ENCODE results near the gene MUC22. TPM values are rescaled to one million over a fixed set of nuclear protein-coding genes. Genes with fewer than 3 reads are reported as not detected.
"Not testable (repeated sequence)": the region's sequence is repeated elsewhere in the genome, so short reads cannot be mapped to it uniquely, and the experiment has no call there.

The MUC22 gene
- total RNA-seq, 2 experiments from 2014 or later = not detected

- Mint-ChIP-seq H3K27ac (no peak overlapping the region), H3K27me3 (peaks cover 40% of the 10 kb centered on the region), H3K4me3 (no peak overlapping the region), H3K4me1 (no peaks in the 10 kb centered on the region), H3K9me3 (ENCODE audit: low read depth) (no peaks in the 10 kb centered on the region), H3K36me3 (no peaks in the 10 kb centered on the region)
- CTCF ChIA-PET = no interaction called here
- no peak for ATAC-seq
- no peak for DNase-seq
Observed at GRCh38 chr6:31058128-31058894, 48.0 kb downstream of the MUC22 start.

GRCh38 chr6:31060145-31060544 lies 49.9 kb downstream of the MUC22 start:
- CTCF ChIA-PET = no interaction called here
- Mint-ChIP-seq H3K4me1 (no peaks in the 10 kb centered on the region), H3K4me3 (no peak overlapping the region), H3K36me3 (no peaks in the 10 kb centered on the region), H3K27me3 (peaks cover 34% of the 10 kb centered on the region), H3K9me3 (ENCODE audit: low read depth) (no peaks in the 10 kb centered on the region), H3K27ac (no peak overlapping the region)
- DNase-seq = no peak
- no peak for ATAC-seq

DNA sequence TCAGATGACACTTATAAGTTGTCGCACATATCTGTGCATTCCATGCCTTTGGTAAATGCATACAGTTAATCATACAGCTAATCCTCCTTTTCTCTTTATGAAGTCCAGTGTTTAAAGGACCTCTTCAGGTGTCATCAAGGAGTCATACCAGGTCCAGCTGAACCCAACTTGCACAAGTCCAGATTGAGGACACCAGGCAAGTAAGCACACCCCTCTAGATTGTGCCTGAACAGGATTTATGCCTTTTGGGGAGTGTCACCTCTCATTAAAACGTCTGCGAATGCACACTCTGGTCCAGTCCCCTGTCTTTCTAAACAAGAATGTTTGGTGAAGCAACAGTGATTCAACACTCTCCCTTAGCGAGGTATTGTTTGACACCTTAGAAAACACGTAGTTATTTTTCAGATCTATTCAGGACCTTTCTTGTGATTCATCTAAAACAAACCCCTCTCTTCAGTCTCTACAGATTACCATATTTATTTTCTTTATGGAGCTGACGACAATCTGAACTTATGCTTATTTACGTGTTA lies 53.7 kb downstream of the MUC22 start:
- no peaks in the 10 kb centered on the region for H3K36me3 Mint-ChIP-seq
- peaks cover 32% of the 10 kb centered on the region for H3K27me3 Mint-ChIP-seq
- no peak overlapping the region for H3K4me3 Mint-ChIP-seq
- CTCF ChIA-PET = interaction anchor here (1.7 to 1.8 kb wide), 3 partner anchors 16 to 148 kb away, joined by 5 to 8 read pairs (median 6); no protein-coding TSS in a partner anchor
- H3K27ac Mint-ChIP-seq = no peak overlapping the region
- ATAC-seq (no peak), DNase-seq (no peak)
- no peaks in the 10 kb centered on the region for H3K9me3 Mint-ChIP-seq (ENCODE audit: low read depth)
- H3K4me1 Mint-ChIP-seq = no peaks in the 10 kb centered on the region

DNA sequence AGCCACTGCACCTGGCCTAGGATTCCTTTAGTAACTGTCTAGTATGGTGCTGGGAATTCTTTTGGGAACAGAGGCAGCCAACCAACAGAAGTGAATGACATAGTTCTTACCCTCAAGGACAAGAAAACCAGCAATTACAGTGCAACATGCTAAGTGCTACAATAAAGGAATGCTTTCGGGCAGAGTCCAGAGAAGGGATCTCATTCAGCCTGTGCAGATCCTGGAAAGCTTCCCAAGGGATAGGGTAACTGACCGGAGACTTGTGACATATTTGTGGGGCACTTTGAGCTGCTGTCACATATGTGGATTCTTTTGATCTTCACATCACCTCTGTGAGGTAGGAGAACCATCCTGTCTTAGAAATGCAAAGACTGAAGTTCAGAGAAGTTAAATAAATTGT lies 55.3 kb downstream of the MUC22 start:
- H3K27ac Mint-ChIP-seq = no peak overlapping the region
- CTCF ChIA-PET = interaction anchor here (0.7 to 1.8 kb wide), 2 partner anchors 22 to 234 kb away, joined by 3 to 6 read pairs; no protein-coding TSS in a partner anchor
- no peak for ATAC-seq
- peaks cover 30% of the 10 kb centered on the region for H3K27me3 Mint-ChIP-seq
- no peaks in the 10 kb centered on the region for H3K36me3 Mint-ChIP-seq
- no peak overlapping the region for H3K4me3 Mint-ChIP-seq
- H3K4me1 Mint-ChIP-seq = no peaks in the 10 kb centered on the region
- DNase-seq = no peak
- H3K9me3 Mint-ChIP-seq (ENCODE audit: low read depth) = no peaks in the 10 kb centered on the region

DNA sequence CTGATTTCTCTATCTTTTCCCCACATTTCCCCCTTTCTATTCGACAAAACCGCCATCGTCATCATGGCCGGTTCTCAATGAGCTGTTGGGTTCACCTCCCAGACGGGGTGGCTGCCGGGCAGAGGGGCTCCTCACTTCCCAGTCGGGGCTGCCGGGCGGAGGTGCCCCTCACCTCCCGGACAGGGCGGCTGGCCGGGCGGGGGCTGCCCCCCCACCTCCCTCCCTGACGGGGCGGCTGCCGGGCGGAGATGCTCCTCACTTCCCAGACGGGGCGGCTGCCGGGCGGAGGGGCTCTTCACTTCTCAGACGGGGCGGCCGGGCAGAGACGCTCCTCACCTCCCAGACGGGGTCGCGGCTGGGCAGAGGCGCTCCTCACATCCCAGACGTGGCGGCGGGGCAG lies 56.8 kb downstream of the MUC22 start:
- H3K27ac Mint-ChIP-seq; DNase-seq; H3K4me3 Mint-ChIP-seq; H3K9me3 Mint-ChIP-seq (ENCODE audit: low read depth); H3K36me3 Mint-ChIP-seq; H3K4me1 Mint-ChIP-seq; ATAC-seq: not testable (repeated sequence)
- CTCF ChIA-PET = interaction anchor here (4.4 kb wide), 1 partner anchor 13 kb away, joined by 23 read pairs; no protein-coding TSS in a partner anchor
- H3K27me3 Mint-ChIP-seq = peaks cover 28% of the 10 kb centered on the region

- not testable (repeated sequence) for H3K9me3 Mint-ChIP-seq (ENCODE audit: low read depth); H3K36me3 Mint-ChIP-seq; H3K4me1 Mint-ChIP-seq; ATAC-seq; H3K27ac Mint-ChIP-seq; H3K4me3 Mint-ChIP-seq; DNase-seq
- CTCF ChIA-PET = interaction anchor here (0.6 to 6.9 kb wide), 11 partner anchors 12 to 239 kb away, joined by 3 to 65 read pairs (median 5); partner anchors contain the start of gene VARS2
- H3K27me3 Mint-ChIP-seq = peaks cover 20% of the 10 kb centered on the region
Observed at GRCh38 chr6:31067891-31068668, 57.8 kb downstream of the MUC22 start.

GRCh38 chr6:31068669-31069340 lies 58.5 kb downstream of the MUC22 start:
- Mint-ChIP-seq H3K4me3 (no peak overlapping the region), H3K4me1 (no peaks in the 10 kb centered on the region), H3K36me3 (no peaks in the 10 kb centered on the region), H3K27ac (no peak overlapping the region), H3K27me3 (peaks cover 15% of the 10 kb centered on the region), H3K9me3 (ENCODE audit: low read depth) (no peaks in the 10 kb centered on the region)
- DNase-seq = peak; percentile 85
- CTCF ChIA-PET = interaction anchor here (0.5 to 6.9 kb wide), 15 partner anchors 11 to 1457 kb away, joined by 3 to 65 read pairs (median 4); partner anchors contain the start of gene VARS2
- ATAC-seq = peak; percentile 99

DNA sequence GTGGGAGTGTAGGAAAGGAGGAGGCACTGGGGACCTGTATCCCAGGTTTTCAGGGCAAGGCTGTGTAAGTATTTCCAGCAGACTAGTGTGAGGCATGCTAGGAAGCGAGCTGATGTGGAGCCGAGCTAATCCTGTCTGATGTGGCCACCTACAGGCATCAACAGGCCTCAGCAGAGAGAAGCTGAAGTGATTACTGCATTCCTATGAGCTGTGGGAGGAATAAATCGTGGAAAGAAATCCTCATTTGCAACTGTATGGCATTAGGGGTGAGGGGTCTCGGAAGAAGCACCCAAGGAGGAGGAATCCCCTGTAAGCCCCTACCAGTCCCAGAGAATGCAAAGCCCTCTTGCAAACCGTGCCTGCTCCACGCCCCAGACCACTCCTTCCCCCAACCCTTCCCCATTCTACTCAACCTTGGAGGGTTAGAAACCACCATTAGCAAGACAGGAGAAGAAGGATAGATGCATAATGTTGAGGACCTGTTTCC lies 60.5 kb downstream of the MUC22 start:
- no peak overlapping the region for H3K27ac Mint-ChIP-seq

DNA sequence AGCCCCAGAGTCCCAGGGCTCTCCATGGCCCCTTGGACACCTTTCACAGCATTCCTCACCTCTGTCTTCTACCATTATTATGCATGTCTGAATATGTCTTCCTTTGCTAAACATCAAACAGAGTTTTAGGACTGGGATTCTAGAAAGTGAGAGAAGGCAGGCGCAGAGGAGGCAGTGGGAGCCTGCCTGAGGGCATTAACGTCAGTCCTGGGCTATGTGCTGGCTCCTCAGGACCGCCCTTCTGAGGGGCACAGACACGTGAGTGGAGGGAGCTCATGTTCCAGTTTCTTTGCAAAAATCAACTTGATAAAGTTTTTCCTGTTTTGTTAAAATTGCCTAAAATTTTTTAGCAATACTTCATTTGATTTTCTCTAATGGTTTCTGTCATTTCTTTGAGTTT lies 64.1 kb downstream of the MUC22 start:
- H3K4me3 Mint-ChIP-seq = no peak overlapping the region
- H3K27ac Mint-ChIP-seq = no peak overlapping the region
- DNase-seq = no peak
- no peak for ATAC-seq
- H3K4me1 Mint-ChIP-seq = no peaks in the 10 kb centered on the region
- CTCF ChIA-PET = interaction anchor here (6.9 kb wide), 1 partner anchor 160 kb away, joined by 65 read pairs; the partner anchor contains the start of gene VARS2
- no peaks in the 10 kb centered on the region for H3K9me3 Mint-ChIP-seq (ENCODE audit: low read depth)
- H3K36me3 Mint-ChIP-seq = no peaks in the 10 kb centered on the region
- H3K27me3 Mint-ChIP-seq = no peaks in the 10 kb centered on the region

More for the DNA sequence above, 60.5 kb downstream of the MUC22 start:
- ATAC-seq = no peak
- Mint-ChIP-seq H3K4me1 (no peaks in the 10 kb centered on the region), H3K9me3 (ENCODE audit: low read depth) (no peaks in the 10 kb centered on the region), H3K4me3 (no peak overlapping the region), H3K36me3 (no peaks in the 10 kb centered on the region), H3K27me3 (peaks cover 6% of the 10 kb centered on the region)
- DNase-seq = no peak
- CTCF ChIA-PET = interaction anchor here (0.8 to 6.9 kb wide), 7 partner anchors 9 to 473 kb away, joined by 3 to 65 read pairs (median 19); partner anchors contain the start of gene VARS2

DNA sequence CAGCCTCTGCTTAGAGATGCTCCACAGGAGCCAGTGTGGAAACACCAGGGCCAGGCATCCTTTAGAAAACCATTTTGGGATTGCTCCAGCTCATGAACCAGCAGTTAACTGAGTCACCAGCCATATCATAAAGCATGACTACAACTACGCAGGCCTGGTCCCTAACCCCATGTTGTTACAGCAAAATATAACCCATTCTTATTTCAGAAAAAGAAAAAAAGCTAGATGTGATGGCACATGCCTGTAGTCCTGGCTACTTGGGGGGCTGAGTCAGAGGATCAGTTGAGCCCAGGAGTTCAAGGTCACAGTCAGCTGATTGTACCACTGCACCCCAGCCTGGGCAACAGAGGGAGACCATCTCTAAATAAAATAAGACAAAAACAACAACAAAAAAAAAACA lies 65.3 kb downstream of the MUC22 start:
- no peak overlapping the region for H3K27ac Mint-ChIP-seq
- H3K27me3 Mint-ChIP-seq = no peaks in the 10 kb centered on the region
- H3K9me3 Mint-ChIP-seq (ENCODE audit: low read depth) = no peaks in the 10 kb centered on the region
- H3K4me3 Mint-ChIP-seq = no peak overlapping the region
- no peak for DNase-seq
- no peak for ATAC-seq
- no peaks in the 10 kb centered on the region for H3K36me3 Mint-ChIP-seq
- CTCF ChIA-PET = interaction anchor here (1.1 kb wide), 1 partner anchor 162 kb away, joined by 3 read pairs; the partner anchor contains the start of gene VARS2
- H3K4me1 Mint-ChIP-seq = peaks cover 3% of the 10 kb centered on the region

- Mint-ChIP-seq H3K9me3 (ENCODE audit: low read depth) (no peaks in the 10 kb centered on the region), H3K27ac (no peak overlapping the region), H3K27me3 (peaks cover 4% of the 10 kb centered on the region), H3K4me1 (peaks cover 3% of the 10 kb centered on the region), H3K4me3 (no peak overlapping the region), H3K36me3 (no peaks in the 10 kb centered on the region)
- DNase-seq (no peak), ATAC-seq (no peak)
- CTCF ChIA-PET = interaction anchor here (1.6 to 4.5 kb wide), 2 partner anchors 10 to 162 kb away, joined by 4 to 86 read pairs; partner anchors contain the start of gene VARS2
Observed at GRCh38 chr6:31076611-31077010, 66.3 kb downstream of the MUC22 start.

DNA sequence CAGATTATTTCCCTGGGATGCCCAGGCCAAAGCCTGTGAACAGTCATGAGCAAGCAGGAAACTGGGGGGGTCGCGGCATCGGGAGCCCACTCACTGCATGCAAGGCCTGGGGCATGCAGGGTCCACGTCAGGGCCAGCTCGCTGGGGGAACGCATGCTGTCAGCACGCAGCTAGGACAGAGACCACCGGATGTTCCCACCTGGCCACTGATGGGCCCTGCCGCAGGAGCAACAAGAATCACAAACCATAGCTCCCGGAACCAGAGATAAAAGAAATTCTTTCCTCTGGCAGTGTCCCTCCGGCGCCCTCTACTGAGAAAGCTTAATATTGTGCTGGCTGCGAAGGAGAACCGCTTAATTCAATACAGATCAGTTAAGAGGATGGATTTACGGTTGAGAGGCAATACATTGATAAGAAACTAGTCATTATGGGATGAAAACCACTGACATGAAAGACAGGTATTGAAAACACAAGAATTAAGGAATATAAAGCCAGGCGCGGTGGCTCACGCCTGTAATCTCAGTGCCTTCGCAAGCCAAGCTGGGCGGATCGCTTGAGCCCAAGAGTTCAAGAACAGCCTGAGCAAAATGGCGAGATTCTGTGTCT lies 69.5 kb downstream of the MUC22 start:
- ATAC-seq = peak; percentile 82
- peak overlapping the region; percentile 43 for H3K27ac Mint-ChIP-seq
- CTCF ChIA-PET = interaction anchor here (0.7 to 4.5 kb wide), 48 partner anchors 9 to 462 kb away, joined by 3 to 86 read pairs (median 4); partner anchors contain the start of genes C6orf15, DDR1, MICA and MRPS18B
- H3K9me3 Mint-ChIP-seq (ENCODE audit: low read depth) = no peaks in the 10 kb centered on the region
- no peaks in the 10 kb centered on the region for H3K36me3 Mint-ChIP-seq
- peak overlapping the region; percentile 28 for H3K4me3 Mint-ChIP-seq
- H3K4me1 Mint-ChIP-seq = peaks cover 3% of the 10 kb centered on the region
- peaks cover 15% of the 10 kb centered on the region for H3K27me3 Mint-ChIP-seq
- DNase-seq = peak; percentile 80
